ENCODE measurements around the gene SPDL1. TPM values are rescaled to one million over a fixed set of nuclear protein-coding genes. Genes with fewer than 3 reads are reported as not detected.

The SPDL1 gene
- total and polyA plus RNA-seq, 5 donors from 2014 or later = 3.4 to 11.5 (median 7.6) TPM

DNA sequence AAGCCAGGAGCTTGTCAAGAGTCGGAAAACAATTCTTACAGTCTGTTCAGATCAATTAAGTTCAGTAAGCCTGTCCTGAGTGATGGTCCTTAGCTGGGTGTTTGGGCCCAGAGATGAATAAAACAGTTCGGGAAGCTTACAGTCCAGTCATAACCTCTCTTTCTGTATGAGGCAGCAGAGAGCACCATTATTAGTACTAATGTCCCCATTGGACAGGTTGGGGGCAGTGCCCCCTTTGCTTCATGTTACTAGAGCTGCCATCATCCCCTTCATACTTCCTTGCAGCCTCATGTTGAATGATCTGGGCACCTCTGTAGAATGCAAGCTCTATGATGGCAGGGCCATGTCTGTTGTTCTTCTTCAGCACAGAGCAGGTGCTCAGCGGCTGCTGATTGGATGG is 63.3 kb downstream of the SPDL1 start:
- H3K36me3 Mint-ChIP-seq = peaks cover 60% of the 10 kb centered on the region
- no peaks in the 10 kb centered on the region for H3K27me3 Mint-ChIP-seq
- peaks cover 24 to 95% (median 83%) of the 10 kb centered on the region in 4 donors for H3K4me1 Mint-ChIP-seq
- Histone ChIP-seq H3K4me3 (ENCODE audit: low read depth, low read length) (peak overlapping the region; percentile 13), H3K36me3 (ENCODE audit: control insufficient read depth, insufficient read depth, low read length) (peaks cover 9% of the 10 kb centered on the region), H3K27me3 (ENCODE audit: control insufficient read depth, insufficient read depth, low read length) (no peaks in the 10 kb centered on the region), H3K27ac (ENCODE audit: insufficient read depth, low read length, poor library complexity, severe bottlenecking) (peak overlapping the region; percentile 6), H3K9me3 (ENCODE audit: control insufficient read depth in 2 of 2, low read length in 2 of 2) (no peaks in the 10 kb centered on the region), H3K4me1 (ENCODE audit: control insufficient read depth, insufficient read depth, low read length, poor library complexity, severe bottlenecking) (peaks cover 56% of the 10 kb centered on the region)
- DNase-seq (no peak), ATAC-seq (ENCODE audit: low read depth in 2 of 2) (no peak)
- H3K9me3 Mint-ChIP-seq = no peaks in the 10 kb centered on the region
- H3K27ac Mint-ChIP-seq = peak overlapping the region; percentile 65 to 88 (median 84)
- peak overlapping the region in 2 of 4 donors; percentile 41 to 66 for H3K4me3 Mint-ChIP-seq

DNA sequence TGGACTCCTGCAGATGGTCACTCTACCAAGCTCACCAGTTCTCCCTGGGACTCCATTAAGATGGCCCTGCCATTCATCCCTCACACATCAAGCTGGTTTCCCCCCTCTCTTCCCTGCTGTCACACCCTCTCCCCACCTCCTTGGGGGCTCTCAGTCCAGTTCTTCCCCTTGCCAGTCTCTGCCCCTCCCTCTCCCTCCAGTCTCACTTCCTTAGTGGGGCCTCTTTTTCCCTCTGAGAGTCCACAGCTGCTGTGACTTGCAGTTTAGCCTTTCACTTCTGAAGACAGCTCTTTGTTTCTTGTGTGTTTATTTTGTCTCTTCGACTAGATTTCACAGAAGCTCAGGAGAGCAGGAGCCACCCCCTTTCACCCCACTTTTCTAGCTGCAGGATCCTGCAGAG is 64.0 kb downstream of the SPDL1 start:
- H3K27ac ChIP-seq (ENCODE audit: insufficient read depth, low read length, poor library complexity, severe bottlenecking) = no peak overlapping the region
- H3K27ac Mint-ChIP-seq = peak overlapping the region; percentile 84 to 93 (median 88)
- H3K4me3 Mint-ChIP-seq = peak overlapping the region; percentile 10 to 78 (median 60)
- ATAC-seq (ENCODE audit: low read depth in 2 of 2) = no peak
- peaks cover 5% of the 10 kb centered on the region for H3K36me3 ChIP-seq (ENCODE audit: control insufficient read depth, insufficient read depth, low read length)
- no peaks in the 10 kb centered on the region for H3K27me3 ChIP-seq (ENCODE audit: control insufficient read depth, insufficient read depth, low read length)
- H3K9me3 Mint-ChIP-seq = no peaks in the 10 kb centered on the region
- peaks cover 60% of the 10 kb centered on the region for H3K36me3 Mint-ChIP-seq
- no peaks in the 10 kb centered on the region for H3K27me3 Mint-ChIP-seq
- DNase-seq = peak in 1 of 3 donors; percentile 30
- no peaks in the 10 kb centered on the region for H3K9me3 ChIP-seq (ENCODE audit: control insufficient read depth in 2 of 2, low read length in 2 of 2)
- H3K4me3 ChIP-seq (ENCODE audit: low read depth, low read length) = no peak overlapping the region
- peaks cover 19 to 95% (median 83%) of the 10 kb centered on the region in 4 donors for H3K4me1 Mint-ChIP-seq
- H3K4me1 ChIP-seq (ENCODE audit: control insufficient read depth, insufficient read depth, low read length, poor library complexity, severe bottlenecking) = peaks cover 62% of the 10 kb centered on the region

DNA sequence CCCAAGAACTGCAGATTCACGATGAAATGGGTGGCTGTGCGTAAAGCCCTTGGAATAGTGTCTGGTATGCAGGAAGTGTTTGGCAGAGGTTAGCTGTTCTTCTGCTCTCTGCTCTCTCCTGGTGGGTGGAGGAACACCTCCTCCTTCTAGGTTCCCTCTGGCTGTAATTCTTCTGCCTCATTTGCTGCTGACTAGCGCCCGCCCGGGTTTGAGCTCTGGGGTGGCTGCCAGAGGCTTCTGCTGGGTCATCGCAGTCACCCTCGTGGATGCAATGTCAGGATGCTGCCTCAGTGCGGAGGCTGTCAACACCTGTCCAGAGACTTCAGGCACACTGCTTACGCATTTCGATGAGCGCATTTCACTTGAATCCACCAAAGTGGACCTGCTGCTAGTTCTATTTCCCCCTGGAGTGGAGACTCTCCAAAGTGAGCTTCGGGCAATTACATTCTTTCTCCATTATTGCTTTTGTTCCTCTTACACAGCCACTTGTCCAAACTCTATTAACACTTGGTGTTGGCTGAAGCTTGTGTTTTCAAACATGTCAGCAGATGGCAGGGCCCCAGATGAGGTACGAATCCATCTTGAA is 65.2 kb downstream of the SPDL1 start:
- peak overlapping the region; percentile 52 for H3K4me3 ChIP-seq (ENCODE audit: low read depth, low read length)
- H3K36me3 Mint-ChIP-seq = peaks cover 57% of the 10 kb centered on the region

DNA sequence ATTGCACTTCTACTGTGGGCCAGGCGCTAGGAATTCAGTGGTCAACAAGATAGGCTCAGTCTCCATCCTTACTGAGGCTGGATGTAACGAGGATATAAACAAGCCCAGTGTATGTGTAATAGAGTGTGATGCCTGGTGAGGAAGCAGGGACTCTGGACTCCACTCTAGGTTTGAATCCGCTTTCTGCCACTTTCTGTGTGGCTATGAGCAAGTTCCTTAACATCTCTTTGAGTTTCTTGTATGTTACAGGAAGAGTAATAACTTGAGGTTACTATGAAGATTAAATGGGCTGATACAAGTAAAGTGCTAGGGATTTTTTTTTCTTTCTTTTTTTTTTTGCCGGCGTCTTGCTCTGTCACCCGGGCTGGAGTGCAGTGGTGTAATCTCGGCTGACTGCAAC is 65.9 kb downstream of the SPDL1 start:
- DNase-seq (peak in 2 of 3 donors; percentile 15 to 47), ATAC-seq (ENCODE audit: low read depth in 2 of 2) (peak; percentile 33 to 35)
- H3K27me3 Mint-ChIP-seq = no peaks in the 10 kb centered on the region
- H3K9me3 ChIP-seq (ENCODE audit: control insufficient read depth in 2 of 2, low read length in 2 of 2) = no peaks in the 10 kb centered on the region
- H3K4me3 Mint-ChIP-seq = peak overlapping the region; percentile 55 to 78 (median 72)
- peak overlapping the region; percentile 52 for H3K4me3 ChIP-seq (ENCODE audit: low read depth, low read length)
- peaks cover 81% of the 10 kb centered on the region for H3K4me1 ChIP-seq (ENCODE audit: control insufficient read depth, insufficient read depth, low read length, poor library complexity, severe bottlenecking)
- H3K36me3 Mint-ChIP-seq = peaks cover 57% of the 10 kb centered on the region
- peak overlapping the region; percentile 88 to 99 (median 93) for H3K27ac Mint-ChIP-seq
- no peaks in the 10 kb centered on the region for H3K9me3 Mint-ChIP-seq
- peaks cover 7% of the 10 kb centered on the region for H3K36me3 ChIP-seq (ENCODE audit: control insufficient read depth, insufficient read depth, low read length)
- no peaks in the 10 kb centered on the region for H3K27me3 ChIP-seq (ENCODE audit: control insufficient read depth, insufficient read depth, low read length)
- H3K27ac ChIP-seq (ENCODE audit: insufficient read depth, low read length, poor library complexity, severe bottlenecking) = peak overlapping the region; percentile 72
- H3K4me1 Mint-ChIP-seq = peaks cover 23 to 99% (median 89%) of the 10 kb centered on the region in 4 donors

More for the DNA sequence above, 65.2 kb downstream of the SPDL1 start:
- no peaks in the 10 kb centered on the region for H3K9me3 Mint-ChIP-seq
- no peak for DNase-seq
- no peak for ATAC-seq (ENCODE audit: low read depth in 2 of 2)
- peak overlapping the region; percentile 74 to 93 (median 88) for H3K27ac Mint-ChIP-seq
- Histone ChIP-seq H3K27ac (ENCODE audit: insufficient read depth, low read length, poor library complexity, severe bottlenecking) (no peak overlapping the region), H3K4me1 (ENCODE audit: control insufficient read depth, insufficient read depth, low read length, poor library complexity, severe bottlenecking) (peaks cover 74% of the 10 kb centered on the region), H3K9me3 (ENCODE audit: control insufficient read depth in 2 of 2, low read length in 2 of 2) (no peaks in the 10 kb centered on the region), H3K36me3 (ENCODE audit: control insufficient read depth, insufficient read depth, low read length) (peaks cover 6% of the 10 kb centered on the region), H3K27me3 (ENCODE audit: control insufficient read depth, insufficient read depth, low read length) (no peaks in the 10 kb centered on the region)
- H3K4me1 Mint-ChIP-seq = peaks cover 20 to 97% (median 90%) of the 10 kb centered on the region in 4 donors
- H3K4me3 Mint-ChIP-seq = peak overlapping the region; percentile 35 to 78 (median 60)
- H3K27me3 Mint-ChIP-seq = no peaks in the 10 kb centered on the region

DNA sequence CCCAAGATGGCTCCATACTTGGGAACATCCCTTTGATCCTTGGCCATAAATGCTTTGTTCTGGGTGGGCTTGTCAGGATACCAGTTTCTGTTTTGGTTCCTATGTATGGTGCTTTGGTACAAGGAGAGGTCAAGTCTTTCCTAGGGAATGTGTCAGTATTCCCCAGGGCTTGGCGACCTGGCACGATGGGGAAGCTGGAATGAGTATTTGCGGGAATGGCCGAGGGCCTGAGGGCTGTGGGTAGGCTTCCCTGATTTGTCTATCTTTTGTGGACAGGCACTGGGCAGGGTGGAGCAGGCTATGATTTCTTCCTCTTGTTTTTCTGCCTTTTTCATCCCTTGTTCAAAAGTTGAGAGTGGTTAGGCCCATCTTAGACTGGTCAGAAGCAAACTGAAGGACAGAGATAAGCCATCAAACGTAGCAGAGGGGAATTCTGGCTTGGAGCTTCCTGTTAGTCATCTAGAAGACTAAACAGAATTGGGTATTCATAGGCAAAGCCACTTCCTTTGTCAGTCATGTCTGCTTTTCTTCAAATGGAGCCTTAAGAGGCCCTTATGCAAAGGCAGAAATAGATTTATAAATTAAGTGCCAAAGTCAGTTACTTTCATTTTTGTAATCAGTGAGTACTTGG is 67.2 kb downstream of the SPDL1 start:
- peak overlapping the region; percentile 72 for H3K27ac ChIP-seq (ENCODE audit: insufficient read depth, low read length, poor library complexity, severe bottlenecking)
- H3K4me3 ChIP-seq (ENCODE audit: low read depth, low read length) = peak overlapping the region; percentile 53
- DNase-seq = peak in 2 of 3 donors; percentile 13 to 77
- ATAC-seq (ENCODE audit: low read depth in 2 of 2) = peak; percentile 57 to 64
- H3K9me3 ChIP-seq (ENCODE audit: control insufficient read depth in 2 of 2, low read length in 2 of 2) = no peaks in the 10 kb centered on the region
- H3K27me3 Mint-ChIP-seq = no peaks in the 10 kb centered on the region
- H3K4me1 ChIP-seq (ENCODE audit: control insufficient read depth, insufficient read depth, low read length, poor library complexity, severe bottlenecking) = peaks cover 94% of the 10 kb centered on the region
- H3K9me3 Mint-ChIP-seq = no peaks in the 10 kb centered on the region
- H3K36me3 Mint-ChIP-seq = peaks cover 59% of the 10 kb centered on the region
- no peaks in the 10 kb centered on the region for H3K27me3 ChIP-seq (ENCODE audit: control insufficient read depth, insufficient read depth, low read length)
- H3K27ac Mint-ChIP-seq = peak overlapping the region; percentile 88 to 99 (median 91)
- peaks cover 23 to 99% (median 88%) of the 10 kb centered on the region in 4 donors for H3K4me1 Mint-ChIP-seq
- peaks cover 20% of the 10 kb centered on the region for H3K36me3 ChIP-seq (ENCODE audit: control insufficient read depth, insufficient read depth, low read length)
- peak overlapping the region; percentile 55 to 77 (median 66) for H3K4me3 Mint-ChIP-seq

DNA sequence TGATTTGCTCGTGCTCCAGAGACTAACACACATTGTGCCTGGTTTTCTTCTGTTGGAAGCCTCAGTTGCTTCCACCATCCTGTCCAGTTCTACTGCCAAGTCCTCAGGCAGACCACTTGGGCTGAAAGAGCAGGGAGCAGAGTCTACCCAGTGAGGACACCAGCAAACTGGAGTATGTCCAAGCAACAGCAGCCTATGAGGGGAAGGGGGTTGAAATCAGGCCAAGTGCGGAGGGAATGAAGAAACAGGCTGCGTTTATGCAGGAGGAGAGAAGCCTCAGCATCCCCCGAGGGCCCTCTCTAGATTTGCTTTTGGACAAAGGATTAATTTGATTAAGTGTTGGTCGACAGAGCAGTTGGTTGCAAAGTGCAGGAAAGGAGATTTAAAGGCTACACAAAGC is 68.0 kb downstream of the SPDL1 start:
- peaks cover 99% of the 10 kb centered on the region for H3K4me1 ChIP-seq (ENCODE audit: control insufficient read depth, insufficient read depth, low read length, poor library complexity, severe bottlenecking)
- peaks cover 26% of the 10 kb centered on the region for H3K36me3 ChIP-seq (ENCODE audit: control insufficient read depth, insufficient read depth, low read length)
- peak overlapping the region; percentile 72 for H3K27ac ChIP-seq (ENCODE audit: insufficient read depth, low read length, poor library complexity, severe bottlenecking)
- Mint-ChIP-seq H3K27ac (peak overlapping the region; percentile 88 to 99 (median 91)), H3K9me3 (no peaks in the 10 kb centered on the region), H3K36me3 (peaks cover 57% of the 10 kb centered on the region), H3K27me3 (no peaks in the 10 kb centered on the region), H3K4me3 (peak overlapping the region; percentile 48 to 77 (median 65)), H3K4me1 (peaks cover 24 to 99% (median 87%) of the 10 kb centered on the region in 4 donors)
- peak overlapping the region; percentile 53 for H3K4me3 ChIP-seq (ENCODE audit: low read depth, low read length)
- no peaks in the 10 kb centered on the region for H3K9me3 ChIP-seq (ENCODE audit: control insufficient read depth in 2 of 2, low read length in 2 of 2)
- ATAC-seq (ENCODE audit: low read depth in 2 of 2) = no peak
- no peak for DNase-seq
- no peaks in the 10 kb centered on the region for H3K27me3 ChIP-seq (ENCODE audit: control insufficient read depth, insufficient read depth, low read length)

DNA sequence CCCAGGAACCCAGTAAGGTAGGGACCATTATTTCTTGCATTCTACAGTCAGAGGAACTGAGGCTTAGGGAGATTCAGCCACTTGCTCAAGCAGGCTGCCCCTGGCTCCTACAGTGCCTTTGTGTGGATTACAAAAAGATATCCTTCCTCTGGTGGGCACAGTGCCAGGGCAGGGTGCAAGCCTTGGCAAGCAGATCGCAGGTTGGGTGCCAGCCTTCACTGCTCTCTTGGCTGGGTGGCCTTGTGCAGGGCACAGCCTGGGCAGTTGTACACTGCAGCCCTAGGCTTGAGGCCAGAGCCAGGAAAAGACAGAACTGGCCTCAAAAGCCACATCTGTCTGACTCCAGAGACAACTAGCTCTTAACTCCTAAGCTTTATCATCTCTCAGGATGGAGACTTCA is 68.5 kb downstream of the SPDL1 start:
- Histone ChIP-seq H3K27ac (ENCODE audit: insufficient read depth, low read length, poor library complexity, severe bottlenecking) (peak overlapping the region; percentile 72), H3K4me1 (ENCODE audit: control insufficient read depth, insufficient read depth, low read length, poor library complexity, severe bottlenecking) (peaks cover 99% of the 10 kb centered on the region), H3K4me3 (ENCODE audit: low read depth, low read length) (no peak overlapping the region), H3K36me3 (ENCODE audit: control insufficient read depth, insufficient read depth, low read length) (peaks cover 28% of the 10 kb centered on the region), H3K27me3 (ENCODE audit: control insufficient read depth, insufficient read depth, low read length) (no peaks in the 10 kb centered on the region), H3K9me3 (ENCODE audit: control insufficient read depth in 2 of 2, low read length in 2 of 2) (no peaks in the 10 kb centered on the region)
- no peak for ATAC-seq (ENCODE audit: low read depth in 2 of 2)
- Mint-ChIP-seq H3K27me3 (no peaks in the 10 kb centered on the region), H3K36me3 (peaks cover 56% of the 10 kb centered on the region), H3K4me1 (peaks cover 29 to 99% (median 87%) of the 10 kb centered on the region in 4 donors), H3K4me3 (peak overlapping the region in 3 of 4 donors; percentile 8 to 70 (median 55)), H3K9me3 (no peaks in the 10 kb centered on the region), H3K27ac (peak overlapping the region; percentile 88 to 99 (median 88))
- no peak for DNase-seq

All from CD4-positive, CD25-positive, alpha-beta regulatory T cell (primary cell).